GM06990 (cell line): Measurements from ENCODE around the gene MYH7.

Source experiments
- DNase-seq: peaks from one replicate; pipeline ENCODE4 v3.0.0-alpha.2; 2011; ENCODE audit not compliant: insufficient read length; ENCODE audit errors: extremely low read depth
- H3K27me3 ChIP-seq: replicated peaks from 2 replicates; pipeline ENCODE4 v1.6.0; 2011; ENCODE audit warnings: low read length; ENCODE audit not compliant: control insufficient read depth, insufficient read depth
- H3K36me3 ChIP-seq: 2 replicates; pipeline ENCODE4 v1.5.1; 2011; ENCODE audit warnings: low read length; ENCODE audit not compliant: control insufficient read depth, insufficient read depth
- H3K4me3 ChIP-seq: replicated peaks from 2 replicates; pipeline ENCODE4 v1.5.1; 2011; ENCODE audit warnings: low read depth, mild to moderate bottlenecking, control low read depth, low read length
- TF ChIP-seq, protein P1 (sequence below): IDR thresholded peaks from 2 replicates; pipeline ENCODE4 v1.5.1; 2011; ENCODE audit warnings: low read length, control low read depth, mild to moderate bottlenecking, inconsistent platforms; ENCODE audit not compliant: insufficient read depth, poor library complexity, severe bottlenecking

Gene MYH7

DNA sequence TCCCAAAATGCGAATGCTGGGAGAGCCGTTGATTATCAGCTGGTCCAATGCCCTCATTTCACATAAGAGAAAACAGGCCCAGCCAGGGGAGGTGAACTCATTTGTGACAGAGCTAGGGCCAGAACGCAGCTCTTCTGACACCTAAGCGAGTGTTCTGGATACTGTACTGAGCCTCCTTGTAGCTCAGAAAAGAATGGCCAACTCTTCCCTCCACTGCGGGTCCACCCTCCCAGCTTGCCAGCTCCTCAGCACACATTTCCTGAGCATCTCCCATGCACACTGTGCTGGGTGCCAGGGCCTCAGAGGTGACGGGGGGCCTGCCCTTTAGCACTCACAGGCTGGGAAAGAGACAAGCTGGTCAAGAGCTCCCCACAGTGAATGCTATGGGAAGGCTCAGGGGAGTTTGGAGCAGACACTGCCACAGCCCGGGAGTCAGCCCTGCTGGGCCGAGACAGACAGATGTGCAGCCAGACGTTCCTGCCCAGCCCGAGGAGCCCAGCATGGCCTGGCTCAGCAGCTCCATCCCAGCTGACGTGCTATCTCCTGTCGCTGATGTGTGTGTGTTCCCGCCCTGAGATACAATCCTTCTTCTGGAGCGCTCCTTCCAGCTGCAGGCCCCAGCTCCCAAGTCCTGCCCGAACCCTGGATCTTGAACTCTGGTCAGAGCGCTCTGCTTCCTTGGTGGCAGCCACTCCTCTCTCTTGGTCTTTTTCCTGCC, 55.1 kb downstream of the MYH7 start:
- DNase-seq = no peak
- TF ChIP-seq, protein P1, sequence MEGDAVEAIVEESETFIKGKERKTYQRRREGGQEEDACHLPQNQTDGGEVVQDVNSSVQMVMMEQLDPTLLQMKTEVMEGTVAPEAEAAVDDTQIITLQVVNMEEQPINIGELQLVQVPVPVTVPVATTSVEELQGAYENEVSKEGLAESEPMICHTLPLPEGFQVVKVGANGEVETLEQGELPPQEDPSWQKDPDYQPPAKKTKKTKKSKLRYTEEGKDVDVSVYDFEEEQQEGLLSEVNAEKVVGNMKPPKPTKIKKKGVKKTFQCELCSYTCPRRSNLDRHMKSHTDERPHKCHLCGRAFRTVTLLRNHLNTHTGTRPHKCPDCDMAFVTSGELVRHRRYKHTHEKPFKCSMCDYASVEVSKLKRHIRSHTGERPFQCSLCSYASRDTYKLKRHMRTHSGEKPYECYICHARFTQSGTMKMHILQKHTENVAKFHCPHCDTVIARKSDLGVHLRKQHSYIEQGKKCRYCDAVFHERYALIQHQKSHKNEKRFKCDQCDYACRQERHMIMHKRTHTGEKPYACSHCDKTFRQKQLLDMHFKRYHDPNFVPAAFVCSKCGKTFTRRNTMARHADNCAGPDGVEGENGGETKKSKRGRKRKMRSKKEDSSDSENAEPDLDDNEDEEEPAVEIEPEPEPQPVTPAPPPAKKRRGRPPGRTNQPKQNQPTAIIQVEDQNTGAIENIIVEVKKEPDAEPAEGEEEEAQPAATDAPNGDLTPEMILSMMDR = no peak
- Histone ChIP-seq H3K27me3 (no peaks in the 10 kb centered on the region; the same call in none of the 2 replicates), H3K36me3 (no peaks in the 10 kb centered on the region), H3K4me3 (no peak overlapping the region)

DNA sequence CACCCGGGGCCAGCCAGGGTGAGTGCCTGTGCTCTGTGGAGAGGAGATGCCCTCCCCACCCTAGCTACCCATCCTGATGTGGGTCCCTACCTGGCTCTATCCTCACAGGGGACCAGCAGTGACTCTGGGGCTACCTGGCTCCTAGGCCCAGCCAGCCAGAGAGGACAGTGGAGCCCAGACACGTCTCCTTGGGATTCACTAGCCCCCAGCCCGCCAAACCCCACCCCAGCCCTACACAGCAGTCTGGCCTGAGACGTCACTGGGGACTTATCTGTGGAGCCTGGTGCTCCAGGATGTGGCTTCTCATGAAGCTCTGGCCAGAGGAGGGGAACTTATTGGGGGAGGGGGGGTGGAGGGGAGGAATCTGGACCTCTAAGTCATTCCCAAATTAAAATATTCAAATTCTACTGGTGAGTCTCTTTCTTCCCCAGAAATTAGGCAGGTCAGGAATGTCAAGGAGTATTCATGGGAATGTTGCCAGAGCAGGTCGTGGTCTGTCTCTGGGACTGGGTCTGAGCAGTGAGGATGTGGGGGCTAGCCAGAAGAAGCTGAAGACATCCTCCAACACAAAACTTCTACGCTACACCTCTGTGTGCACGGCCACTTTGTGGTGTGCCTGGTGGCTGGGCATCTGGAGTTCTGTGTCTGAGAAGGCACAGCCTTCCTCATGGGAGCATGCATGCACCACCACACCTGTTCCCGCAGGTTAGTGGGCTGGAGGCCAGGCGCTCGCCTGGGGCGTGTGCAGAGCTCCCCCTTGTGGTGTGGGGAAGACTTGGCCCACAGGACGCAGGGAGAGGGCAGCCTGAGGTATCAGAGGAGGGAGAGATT, 55.9 kb downstream of the MYH7 start:
- Histone ChIP-seq H3K36me3 (no peaks in the 10 kb centered on the region), H3K27me3 (no peaks in the 10 kb centered on the region; the same call in none of the 2 replicates), H3K4me3 (no peak overlapping the region)
- TF ChIP-seq, protein P1 = peak; percentile 98
- peak; percentile 44 for DNase-seq

DNA sequence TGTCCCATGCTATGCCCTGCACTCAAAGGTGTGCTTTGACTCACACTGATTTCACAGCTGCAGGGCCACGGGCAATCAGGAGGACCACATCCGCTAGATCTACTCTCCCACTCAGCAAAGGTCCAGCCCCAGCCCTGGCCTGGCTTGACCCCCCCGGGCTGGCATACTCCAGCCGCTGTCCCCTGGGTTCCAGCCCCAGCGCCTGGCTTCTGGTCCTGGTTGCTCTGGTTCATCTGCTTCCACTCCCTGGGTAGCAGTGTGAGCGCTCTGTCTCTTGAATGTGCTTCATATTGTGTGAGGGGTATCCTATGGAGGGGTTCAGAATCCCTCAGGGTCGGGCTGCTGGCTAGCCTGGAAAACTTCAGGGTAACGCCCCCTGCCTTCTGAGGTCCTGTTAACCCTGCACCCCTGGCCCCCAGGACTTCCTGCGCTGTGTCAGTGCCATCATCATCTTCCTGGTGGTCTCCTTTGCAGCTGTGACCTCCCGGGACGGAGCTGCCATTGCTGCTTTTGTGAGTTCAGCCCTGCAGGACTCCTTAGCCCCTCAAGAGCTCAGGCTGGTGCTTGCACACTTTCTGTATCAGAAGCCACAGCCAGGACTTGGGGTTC, 56.7 kb downstream of the MYH7 start:
- TF ChIP-seq, protein P1 = no peak
- no peaks in the 10 kb centered on the region for H3K36me3 ChIP-seq
- H3K4me3 ChIP-seq = no peak overlapping the region
- no peak for DNase-seq
- no peaks in the 10 kb centered on the region; the same call in none of the 2 replicates for H3K27me3 ChIP-seq

DNA sequence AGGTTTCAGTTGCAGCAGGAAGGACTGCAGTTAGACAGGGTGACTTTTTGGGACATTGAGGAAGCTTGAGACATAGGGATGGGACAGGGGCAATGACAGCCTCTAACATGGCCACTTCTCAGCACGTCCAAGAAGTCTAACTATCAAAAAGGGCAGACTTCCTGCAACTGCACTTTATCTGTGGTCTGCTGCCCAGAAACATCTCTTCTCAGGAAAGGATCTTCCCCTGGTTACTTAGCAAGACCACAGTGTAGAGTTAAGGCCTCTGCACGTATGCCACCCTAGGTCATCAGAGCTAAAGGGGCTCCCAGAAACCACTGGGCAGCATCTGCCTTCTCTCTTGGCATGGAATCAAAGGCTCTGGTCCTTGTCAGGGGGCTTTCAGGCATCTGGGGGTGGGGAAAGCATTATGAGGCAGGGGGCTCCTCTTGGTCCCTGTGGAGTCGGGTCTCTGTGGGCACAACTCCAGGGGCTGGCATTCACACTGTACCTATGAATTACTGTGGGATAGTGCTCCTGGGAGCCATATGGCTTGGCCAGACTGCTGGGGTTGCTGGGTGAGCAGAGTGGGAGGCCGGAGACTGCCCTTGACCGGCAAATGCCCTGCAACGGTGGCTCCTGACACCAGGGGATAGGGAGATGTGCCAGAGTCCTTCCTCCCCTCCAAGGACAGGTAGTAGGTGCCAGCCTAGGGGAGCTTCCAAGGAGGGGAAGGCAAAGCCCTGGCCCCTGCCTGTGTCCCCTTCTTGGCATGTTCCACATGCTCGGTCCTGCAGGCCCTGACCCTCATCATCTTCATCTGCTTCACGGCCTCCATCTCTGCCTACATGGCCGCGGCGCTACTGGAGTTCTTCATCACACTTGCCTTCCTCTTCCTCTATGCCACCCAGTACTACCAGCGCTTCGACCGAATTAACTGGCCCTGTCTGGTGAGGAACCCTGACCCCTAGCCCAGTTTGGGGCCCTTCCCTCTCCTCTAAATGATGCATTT, 57.6 kb downstream of the MYH7 start:
- TF ChIP-seq, protein P1 = no peak
- no peak for DNase-seq
- no peaks in the 10 kb centered on the region; the same call in none of the 2 replicates for H3K27me3 ChIP-seq

DNA sequence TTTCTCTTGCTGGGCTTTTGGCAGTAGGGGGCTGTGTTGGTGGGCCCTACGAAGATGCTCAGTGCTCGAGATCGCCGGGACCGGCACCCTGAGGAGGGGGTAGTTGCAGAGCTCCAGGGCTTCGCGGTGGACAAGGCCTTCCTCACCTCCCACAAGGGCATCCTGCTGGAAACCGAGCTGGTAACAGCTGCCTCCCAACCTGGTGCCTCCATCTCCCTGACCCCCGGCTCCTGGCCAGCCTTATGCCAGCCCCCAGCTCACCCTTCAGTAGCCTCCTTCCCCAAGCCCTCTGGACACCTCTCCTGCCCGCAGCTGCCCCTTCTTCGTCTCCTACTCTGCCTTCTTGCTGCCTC, 58.3 kb downstream of the MYH7 start:
- TF ChIP-seq, protein P1 = no peak
- no peak overlapping the region for H3K4me3 ChIP-seq
- no peaks in the 10 kb centered on the region for H3K36me3 ChIP-seq
- no peak for DNase-seq
- no peaks in the 10 kb centered on the region; the same call in none of the 2 replicates for H3K27me3 ChIP-seq

More for the DNA sequence above, 57.6 kb downstream of the MYH7 start:
- H3K4me3 ChIP-seq = no peak overlapping the region
- H3K36me3 ChIP-seq = no peaks in the 10 kb centered on the region
